Mesothelial cell of epicardium (in vitro differentiated cells): ENCODE measurements around the gene RARG. TPM values are rescaled to one million over a fixed set of nuclear protein-coding genes. Genes with fewer than 3 reads are reported as not detected.
A peak's percentile ranks its signal among the peaks of the same experiment; 100 is the strongest.

ENCODE experiments used
- DNase-seq, 2 experiments: peaks; one replicate each; pipeline ENCODE4 v3.0.0; 2021; ENCODE audit warnings: low spot score in 2 of 2; ENCODE audit not compliant: unreplicated experiment in 2 of 2
- H3K27ac Mint-ChIP-seq: 2 replicates; pipeline ENCODE4 v1.8.0; 2021; ENCODE audit warnings: mixed read lengths
- H3K27me3 Mint-ChIP-seq: 2 replicates; pipeline ENCODE4 v1.8.0; 2021; ENCODE audit warnings: low read depth, mixed read lengths
- H3K36me3 Mint-ChIP-seq: 2 replicates; pipeline ENCODE4 v1.8.0; 2021; ENCODE audit warnings: mixed read lengths
- H3K4me1 Mint-ChIP-seq: 2 replicates; pipeline ENCODE4 v1.8.0; 2021; ENCODE audit warnings: mixed read lengths
- H3K4me3 Mint-ChIP-seq: 2 replicates; pipeline ENCODE4 v1.8.0; 2021; ENCODE audit warnings: mild to moderate bottlenecking, moderate library complexity, mixed read lengths
- H3K9me3 Mint-ChIP-seq: 2 replicates; pipeline ENCODE4 v1.8.0; 2021; ENCODE audit warnings: mixed read lengths
- CTCF ChIP-seq: fragments of 200-600 bp; sonication (generic); IDR thresholded peaks from one replicate; pipeline ENCODE4 v1.5.0; 2021; ENCODE audit warnings: antibody characterized with exemption; ENCODE audit not compliant: unreplicated experiment
- total RNA-seq: library from RNA; stranded (reverse); gene quantifications from 3 replicates; pipeline ENCODE4 v1.2.1, GENCODE V29; 2021

The RARG gene
- 66.6 to 72.2 TPM (median 71.6 TPM) in 3 replicates for total RNA-seq

- H3K27ac Mint-ChIP-seq, result peak within 1 kb of the TSS; percentile 88
- no peaks in the 10 kb centered on the region for H3K27me3 Mint-ChIP-seq
- peak in 1 of 2 experiments; percentile 60 for DNase-seq
- no peak for TF ChIP-seq CTCF
- peaks cover 64% of the 10 kb centered on the region for H3K4me1 Mint-ChIP-seq
- peaks cover 6% of the 10 kb centered on the region for H3K36me3 Mint-ChIP-seq
- no peaks in the 10 kb centered on the region for H3K9me3 Mint-ChIP-seq
- peak within 1 kb of the TSS; percentile 80 for H3K4me3 Mint-ChIP-seq
Observed at GRCh38 chr12:53231921-53232645, at the start of gene RARG. TSS of gene RARG (minus strand) at chr12:53232209. CDS start at chr12:53227545, 4,664 bp downstream.

- H3K4me1 Mint-ChIP-seq, result no peaks in the 10 kb centered on the region
- no peak for DNase-seq
- H3K27ac Mint-ChIP-seq, result no peak overlapping the region
- no peak for TF ChIP-seq CTCF
- H3K4me3 Mint-ChIP-seq, result no peak overlapping the region
- peaks cover 14% of the 10 kb centered on the region for H3K36me3 Mint-ChIP-seq
- no peaks in the 10 kb centered on the region for H3K27me3 Mint-ChIP-seq
- no peaks in the 10 kb centered on the region for H3K9me3 Mint-ChIP-seq
Observed at GRCh38 chr12:53279888-53280498, 48.0 kb upstream of the RARG start.

GRCh38 chr12:53279283-53279869, 47.4 kb upstream of the RARG start:
- H3K27ac Mint-ChIP-seq, result no peak overlapping the region
- no peaks in the 10 kb centered on the region for H3K9me3 Mint-ChIP-seq
- no peaks in the 10 kb centered on the region for H3K4me1 Mint-ChIP-seq
- H3K27me3 Mint-ChIP-seq, result no peaks in the 10 kb centered on the region
- no peak for DNase-seq
- H3K36me3 Mint-ChIP-seq, result peaks cover 14% of the 10 kb centered on the region
- H3K4me3 Mint-ChIP-seq, result no peak overlapping the region
- no peak for TF ChIP-seq CTCF

- peaks cover 9% of the 10 kb centered on the region for H3K36me3 Mint-ChIP-seq
- TF ChIP-seq CTCF, result no peak
- H3K4me3 Mint-ChIP-seq, result no peak overlapping the region
- no peaks in the 10 kb centered on the region for H3K4me1 Mint-ChIP-seq
- H3K27ac Mint-ChIP-seq, result no peak overlapping the region
- no peaks in the 10 kb centered on the region for H3K9me3 Mint-ChIP-seq
- no peak for DNase-seq
- H3K27me3 Mint-ChIP-seq, result no peaks in the 10 kb centered on the region
Observed at GRCh38 chr12:53277981-53278380, 46.0 kb upstream of the RARG start.

GRCh38 chr12:53276511-53276910, 44.5 kb upstream of the RARG start:
- no peak overlapping the region for H3K27ac Mint-ChIP-seq
- H3K4me3 Mint-ChIP-seq, result no peak overlapping the region
- H3K36me3 Mint-ChIP-seq, result peaks cover 10% of the 10 kb centered on the region
- H3K27me3 Mint-ChIP-seq, result no peaks in the 10 kb centered on the region
- no peak for DNase-seq
- no peaks in the 10 kb centered on the region for H3K4me1 Mint-ChIP-seq
- TF ChIP-seq CTCF, result no peak
- no peaks in the 10 kb centered on the region for H3K9me3 Mint-ChIP-seq
